T-helper 17 cell (primary cell): ENCODE measurements around the gene HOXC10. TPM values are rescaled to one million over a fixed set of nuclear protein-coding genes. Genes with fewer than 3 reads are reported as not detected.

Source experiments
- ATAC-seq: fragments of 150-1000 bp; cut with Tn5 transposase; 2 replicates; pipeline ENCODE4 v1.10.0; 2021; ENCODE audit warnings: mild to moderate bottlenecking, moderate library complexity
- DNase-seq, 3 donors: peaks; one replicate each; pipeline versions ENCODE4 v3.0.0 to v3.0.0-alpha.2; 2020 to 2021
- H3K9me3 ChIP-seq: one replicate; pipeline ENCODE4 v1.7.0; 2013; ENCODE audit warnings: low read length, mild to moderate bottlenecking; ENCODE audit not compliant: control insufficient read depth, poor library complexity, severe bottlenecking
- H3K27ac Mint-ChIP-seq: one replicate; pipeline ENCODE4 v1.8.0; 2022; ENCODE audit warnings: mild to moderate bottlenecking, moderate library complexity, mixed read lengths
- H3K27me3 Mint-ChIP-seq: one replicate; pipeline ENCODE4 v1.8.0; 2022; ENCODE audit warnings: mixed read lengths
- H3K36me3 Mint-ChIP-seq: one replicate; pipeline ENCODE4 v1.8.0; 2022; ENCODE audit warnings: low read depth, mixed read lengths
- H3K4me1 Mint-ChIP-seq: one replicate; pipeline ENCODE4 v1.8.0; 2022; ENCODE audit warnings: mild to moderate bottlenecking, mixed read lengths
- H3K4me3 Mint-ChIP-seq: one replicate; pipeline ENCODE4 v1.8.0; 2022; ENCODE audit warnings: mild to moderate bottlenecking, moderate library complexity, mixed read lengths
- total RNA-seq, 4 donors: library from RNA in 2 of 4; stranded (reverse) in 2 of 4; gene quantifications; one replicate each; pipeline ENCODE4 v1.2.3 and lab custom pipeline; 2022 to 2026

HOXC10 gene
- total RNA-seq, 2 donors from 2014 or later, result not detected

- DNase-seq (no peak), ATAC-seq (no peak)
- H3K36me3 Mint-ChIP-seq, result no peaks in the 10 kb centered on the region
- no peaks in the 10 kb centered on the region for H3K9me3 ChIP-seq
- H3K4me1 Mint-ChIP-seq, result peaks cover 7% of the 10 kb centered on the region
- peak overlapping the region; percentile 25 for H3K4me3 Mint-ChIP-seq
- H3K27me3 Mint-ChIP-seq, result peaks cover 96% of the 10 kb centered on the region
- peak overlapping the region; percentile 71 for H3K27ac Mint-ChIP-seq
Observed at GRCh38 chr12:53944907-53945847, 39.8 kb upstream of the HOXC10 start.

- peak overlapping the region; percentile 31 for H3K4me3 Mint-ChIP-seq
- H3K27ac Mint-ChIP-seq, result no peak overlapping the region
- H3K36me3 Mint-ChIP-seq, result no peaks in the 10 kb centered on the region
- DNase-seq (no peak), ATAC-seq (no peak)
- peaks cover 96% of the 10 kb centered on the region for H3K27me3 Mint-ChIP-seq
- peaks cover 18% of the 10 kb centered on the region for H3K4me1 Mint-ChIP-seq
- no peaks in the 10 kb centered on the region for H3K9me3 ChIP-seq
Observed at GRCh38 chr12:53947743-53948142, 37.2 kb upstream of the HOXC10 start.

GRCh38 chr12:53948650-53949593 is 36.0 kb upstream of the HOXC10 start:
- no peaks in the 10 kb centered on the region for H3K9me3 ChIP-seq
- H3K36me3 Mint-ChIP-seq, result no peaks in the 10 kb centered on the region
- no peak overlapping the region for H3K27ac Mint-ChIP-seq
- DNase-seq (no peak), ATAC-seq (no peak)
- H3K4me3 Mint-ChIP-seq, result peak overlapping the region; percentile 31
- peaks cover 22% of the 10 kb centered on the region for H3K4me1 Mint-ChIP-seq
- peaks cover 94% of the 10 kb centered on the region for H3K27me3 Mint-ChIP-seq

GRCh38 chr12:53949631-53950436 is 35.1 kb upstream of the HOXC10 start:
- Mint-ChIP-seq H3K4me1 (peaks cover 20% of the 10 kb centered on the region), H3K27me3 (peaks cover 89% of the 10 kb centered on the region), H3K27ac (no peak overlapping the region), H3K36me3 (no peaks in the 10 kb centered on the region), H3K4me3 (no peak overlapping the region)
- DNase-seq (no peak), ATAC-seq (no peak)
- no peaks in the 10 kb centered on the region for H3K9me3 ChIP-seq

GRCh38 chr12:53950437-53950773 is 34.5 kb upstream of the HOXC10 start:
- H3K36me3 Mint-ChIP-seq, result no peaks in the 10 kb centered on the region
- H3K27ac Mint-ChIP-seq, result peak overlapping the region; percentile 93
- H3K4me1 Mint-ChIP-seq, result peaks cover 15% of the 10 kb centered on the region
- ATAC-seq (no peak), DNase-seq (no peak)
- H3K9me3 ChIP-seq, result no peaks in the 10 kb centered on the region
- peaks cover 84% of the 10 kb centered on the region for H3K27me3 Mint-ChIP-seq
- H3K4me3 Mint-ChIP-seq, result peak overlapping the region; percentile 53

GRCh38 chr12:53950789-53951576 is 34.0 kb upstream of the HOXC10 start:
- DNase-seq, result no peak
- Mint-ChIP-seq H3K4me1 (peaks cover 18% of the 10 kb centered on the region), H3K27me3 (peaks cover 83% of the 10 kb centered on the region), H3K36me3 (peaks cover 3% of the 10 kb centered on the region), H3K27ac (peak overlapping the region; percentile 93), H3K4me3 (peak overlapping the region; percentile 76)
- ATAC-seq, result no peak
- no peaks in the 10 kb centered on the region for H3K9me3 ChIP-seq

- Mint-ChIP-seq H3K4me1 (peaks cover 23% of the 10 kb centered on the region), H3K4me3 (peak overlapping the region; percentile 76)
Observed at GRCh38 chr12:53951577-53952334, 33.2 kb upstream of the HOXC10 start.

GRCh38 chr12:53952335-53952694 is 32.6 kb upstream of the HOXC10 start:
- Mint-ChIP-seq H3K27ac (peak overlapping the region; percentile 93), H3K4me1 (peaks cover 25% of the 10 kb centered on the region), H3K36me3 (peaks cover 6% of the 10 kb centered on the region), H3K27me3 (peaks cover 85% of the 10 kb centered on the region), H3K4me3 (peak overlapping the region; percentile 65)
- DNase-seq, result no peak
- ATAC-seq, result no peak
- no peaks in the 10 kb centered on the region for H3K9me3 ChIP-seq

More at GRCh38 chr12:53951577-53952334, 33.2 kb upstream of the HOXC10 start:
- H3K27me3 Mint-ChIP-seq, result peaks cover 83% of the 10 kb centered on the region
- ATAC-seq (no peak), DNase-seq (no peak)
- H3K9me3 ChIP-seq, result no peaks in the 10 kb centered on the region
- H3K36me3 Mint-ChIP-seq, result peaks cover 6% of the 10 kb centered on the region
- peak overlapping the region; percentile 93 for H3K27ac Mint-ChIP-seq

GRCh38 chr12:53952871-53953734 is 31.8 kb upstream of the HOXC10 start:
- no peak overlapping the region for H3K4me3 Mint-ChIP-seq
- no peak for DNase-seq
- peaks cover 25% of the 10 kb centered on the region for H3K4me1 Mint-ChIP-seq

GRCh38 chr12:53953831-53954693 is 30.9 kb upstream of the HOXC10 start:
- H3K4me3 Mint-ChIP-seq, result peak overlapping the region; percentile 32
- peaks cover 1% of the 10 kb centered on the region for H3K9me3 ChIP-seq

More at GRCh38 chr12:53952871-53953734, 31.8 kb upstream of the HOXC10 start:
- H3K9me3 ChIP-seq, result no peaks in the 10 kb centered on the region
- Mint-ChIP-seq H3K27me3 (peaks cover 86% of the 10 kb centered on the region), H3K27ac (peak overlapping the region; percentile 93), H3K36me3 (peaks cover 9% of the 10 kb centered on the region)
- no peak for ATAC-seq

More at GRCh38 chr12:53953831-53954693, 30.9 kb upstream of the HOXC10 start:
- Mint-ChIP-seq H3K27ac (peak overlapping the region; percentile 93), H3K36me3 (peaks cover 14% of the 10 kb centered on the region), H3K27me3 (peaks cover 86% of the 10 kb centered on the region), H3K4me1 (peaks cover 26% of the 10 kb centered on the region)
- ATAC-seq (no peak), DNase-seq (no peak)
